ENCODE data around the gene F8.
"Not testable (repeated sequence)": the region's sequence is repeated elsewhere in the genome, so short reads cannot be mapped to it uniquely, and the experiment has no call there.

The F8 gene

DNA sequence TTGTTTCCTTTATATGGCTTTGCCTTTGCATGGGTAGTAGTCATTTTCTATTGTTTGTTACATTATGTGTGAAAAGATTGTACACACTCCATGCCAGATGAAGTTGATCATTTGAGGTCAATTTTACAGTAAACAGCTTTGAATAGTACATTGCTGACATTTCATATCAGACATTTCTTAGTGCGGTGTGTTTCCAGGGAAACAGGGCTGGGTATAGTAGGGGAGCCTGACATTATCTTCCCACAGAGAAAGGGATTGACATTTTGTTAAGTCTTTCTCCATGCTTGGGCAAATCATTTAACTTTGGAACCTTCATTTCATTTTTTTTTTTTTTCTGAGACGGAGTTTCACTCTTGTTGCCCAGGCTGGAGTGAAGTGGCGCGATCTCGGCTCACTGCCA lies 9.1 kb upstream of the F8 start:
- no peak for DNase-seq (ENCODE audit: low spot score)

DNA sequence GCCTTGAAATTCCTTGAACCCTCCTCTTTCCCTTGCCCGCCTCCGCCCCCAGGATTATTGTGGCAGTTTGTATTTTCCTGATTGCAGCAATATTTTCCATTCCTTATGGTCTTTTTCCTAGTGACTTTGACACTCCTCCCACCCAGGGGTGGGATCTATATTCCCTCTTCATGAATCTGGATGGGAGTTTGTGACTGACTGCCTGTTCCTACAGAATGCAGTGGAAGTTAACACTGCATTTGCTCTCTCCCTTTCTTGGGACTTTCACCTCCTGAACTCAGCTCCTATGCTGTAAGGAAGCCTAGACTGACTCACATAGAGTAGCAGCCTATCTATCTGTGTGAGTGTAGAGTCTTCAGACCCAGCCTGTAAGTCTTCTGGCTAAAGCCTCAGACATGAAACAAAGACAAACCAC lies 6.4 kb upstream of the F8 start:
- DNase-seq (ENCODE audit: low spot score) = no peak

DNA sequence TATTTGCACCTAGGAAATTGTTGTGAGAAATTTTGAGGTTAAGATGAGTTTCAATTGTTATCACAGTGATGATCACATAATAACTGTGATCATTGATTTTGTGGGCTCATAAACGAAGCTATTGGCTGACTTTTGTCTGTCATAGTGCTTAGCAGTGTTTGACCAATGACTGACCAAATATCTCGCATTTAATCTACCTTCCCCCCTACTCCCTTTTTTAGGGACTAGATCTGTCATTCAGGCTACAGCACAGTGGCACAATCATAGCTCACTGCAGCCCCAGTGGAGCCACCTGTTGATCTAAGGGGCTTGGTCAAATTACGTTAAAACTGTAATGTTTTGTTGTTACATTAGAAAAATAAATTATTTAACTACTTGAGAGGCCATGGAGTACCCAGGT lies 5.6 kb upstream of the F8 start:
- no peak for DNase-seq (ENCODE audit: low spot score)

DNA sequence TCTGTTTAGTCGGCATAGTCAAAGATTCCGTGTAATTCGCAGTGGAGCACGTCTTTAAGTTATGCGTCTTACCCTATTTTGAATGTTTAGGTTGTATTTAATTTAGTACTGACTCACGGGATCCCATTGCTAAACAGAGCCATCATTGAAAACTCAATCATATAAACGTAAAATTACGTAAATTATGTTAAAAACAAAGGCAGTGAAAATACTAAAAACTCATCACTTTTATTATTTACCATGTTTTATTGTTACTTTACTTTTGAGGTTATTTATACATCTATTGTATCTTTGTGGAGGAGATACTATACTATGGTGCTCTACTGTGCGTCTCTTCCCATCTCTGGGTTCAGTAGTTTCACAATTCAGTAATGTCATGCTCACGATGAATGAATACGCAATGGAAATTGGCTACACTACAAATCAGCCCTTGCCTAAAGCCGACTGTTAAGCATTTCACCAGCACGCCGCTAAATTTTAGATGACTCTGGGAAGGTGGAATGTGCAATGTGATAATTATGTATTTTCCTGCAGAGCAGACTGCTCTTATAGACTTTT lies 5.1 kb upstream of the F8 start:
- DNase-seq (ENCODE audit: low spot score) = no peak

DNA sequence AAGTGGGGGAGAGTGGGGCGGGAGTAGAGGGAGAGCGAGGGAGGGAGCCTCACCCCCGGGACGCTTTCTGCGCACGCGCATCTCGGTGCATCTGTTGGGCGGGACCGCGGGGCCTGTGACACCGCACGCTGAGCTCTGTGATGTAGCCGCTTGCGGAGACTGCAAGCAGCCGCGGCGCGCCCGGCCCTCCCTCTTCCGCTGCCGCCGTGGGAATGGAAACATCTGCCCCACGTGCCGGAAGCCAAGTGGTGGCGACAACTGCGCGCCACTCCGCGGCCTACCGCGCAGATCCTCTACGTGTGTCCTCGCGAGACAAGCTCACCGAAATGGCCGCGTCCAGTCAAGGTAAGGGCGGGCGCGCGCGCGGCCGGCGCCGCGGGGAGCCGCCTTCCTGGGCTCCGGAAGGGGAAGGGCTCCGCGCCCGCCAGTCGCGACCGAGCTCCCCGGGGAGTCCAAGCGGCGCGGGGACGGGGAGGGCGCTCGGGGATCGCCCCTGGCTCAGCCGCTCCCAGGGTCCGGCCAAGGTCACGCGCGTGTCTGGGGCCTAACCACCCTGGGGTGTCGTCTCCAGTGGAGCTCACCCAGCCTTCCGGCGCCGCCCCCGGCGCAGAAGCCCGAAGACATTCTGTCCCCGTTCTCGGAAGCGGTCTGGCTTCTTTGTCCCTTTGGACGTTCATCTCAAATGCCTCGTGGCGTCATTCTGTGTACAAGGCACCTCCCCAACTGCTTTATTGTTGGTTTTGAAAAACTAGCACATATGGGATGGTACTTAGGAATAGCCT lies 4.4 kb upstream of the F8 start, which contains the start of gene FUNDC2:
TSS of gene FUNDC2 (plus strand) at position 118 of the 782 bp plus-strand sequence. CDS start at position 213, 95 bp downstream.
- DNase-seq (ENCODE audit: low spot score) = peak; percentile 91

DNA sequence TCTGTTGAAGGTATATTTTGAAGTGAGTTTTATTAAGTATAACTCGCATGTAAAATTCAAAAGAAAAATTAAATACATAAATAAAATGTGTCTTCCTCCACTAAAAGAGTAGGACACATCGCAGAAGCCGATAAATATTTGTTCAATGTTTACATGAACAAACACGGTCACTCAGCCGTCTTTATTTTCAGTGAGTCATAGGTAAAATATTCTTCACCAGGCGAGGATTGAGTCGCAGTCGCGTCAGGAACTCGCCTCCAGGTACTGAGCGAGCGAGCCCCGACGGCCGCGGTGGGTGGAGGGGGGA lies 3.9 kb upstream of the F8 start:
- DNase-seq (ENCODE audit: low spot score) = no peak

DNA sequence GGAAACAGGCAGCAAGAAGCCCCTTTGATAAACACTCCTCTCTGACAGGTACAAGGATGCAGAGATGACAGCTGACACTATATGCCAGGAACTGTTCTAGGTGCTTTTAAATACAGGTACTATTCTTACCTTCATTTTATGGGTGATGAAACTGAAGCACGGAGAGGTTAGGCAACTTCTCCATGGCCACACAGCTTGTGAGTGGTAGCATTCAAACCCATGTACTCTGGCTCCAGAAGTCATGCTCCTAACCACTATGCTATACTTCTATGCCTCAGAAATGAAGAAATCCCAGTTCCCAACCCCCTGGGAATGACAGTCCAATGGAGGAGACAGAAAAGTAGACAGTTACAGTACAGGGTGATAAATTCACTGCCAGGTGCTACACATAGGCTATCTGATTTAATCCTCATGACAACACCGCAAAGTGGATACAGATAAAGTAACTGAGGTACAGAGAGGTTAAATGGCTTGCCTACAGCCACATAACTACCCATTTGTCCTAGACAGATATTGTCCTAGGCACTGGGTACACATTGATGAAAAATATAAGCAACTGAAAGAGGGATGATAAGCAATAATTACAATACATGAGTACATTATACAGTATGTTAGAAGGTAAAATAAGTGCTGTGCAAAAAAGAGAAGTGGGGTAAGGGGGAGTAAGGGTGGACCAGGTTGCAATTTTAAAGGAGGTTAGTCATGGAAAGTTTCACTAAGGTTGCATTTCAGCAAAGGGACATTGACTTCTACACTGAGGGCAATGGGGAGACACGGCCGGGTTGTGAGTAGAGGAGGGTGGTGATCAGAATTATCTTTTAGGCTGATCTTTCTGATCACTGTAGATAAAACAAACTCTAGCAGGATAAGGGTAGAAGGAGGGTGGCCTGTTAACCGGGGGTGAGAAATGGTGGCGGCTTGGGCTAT lies 1.6 kb upstream of the F8 start:
- DNase-seq (ENCODE audit: low spot score) = no peak

DNA sequence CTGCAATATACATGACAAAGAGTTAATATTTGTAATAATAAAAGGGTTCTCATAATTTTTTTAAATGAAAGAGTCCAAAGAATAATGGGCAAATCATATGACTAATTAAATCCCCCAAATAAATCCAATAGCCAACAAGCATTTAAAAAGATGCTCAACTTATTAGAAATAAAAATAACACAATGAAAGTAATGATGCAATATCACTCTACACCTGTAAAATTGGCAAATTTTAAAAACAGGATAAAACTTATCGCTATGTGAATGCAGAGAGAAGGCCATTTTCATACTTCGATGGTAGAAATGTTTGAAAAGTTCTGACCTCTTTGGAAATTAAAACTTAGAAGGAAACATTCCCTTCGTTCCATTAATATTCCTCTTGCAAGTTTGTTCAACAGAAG lies 1.9 kb downstream of the F8 start:
- DNase-seq (ENCODE audit: low spot score) = no peak

DNA sequence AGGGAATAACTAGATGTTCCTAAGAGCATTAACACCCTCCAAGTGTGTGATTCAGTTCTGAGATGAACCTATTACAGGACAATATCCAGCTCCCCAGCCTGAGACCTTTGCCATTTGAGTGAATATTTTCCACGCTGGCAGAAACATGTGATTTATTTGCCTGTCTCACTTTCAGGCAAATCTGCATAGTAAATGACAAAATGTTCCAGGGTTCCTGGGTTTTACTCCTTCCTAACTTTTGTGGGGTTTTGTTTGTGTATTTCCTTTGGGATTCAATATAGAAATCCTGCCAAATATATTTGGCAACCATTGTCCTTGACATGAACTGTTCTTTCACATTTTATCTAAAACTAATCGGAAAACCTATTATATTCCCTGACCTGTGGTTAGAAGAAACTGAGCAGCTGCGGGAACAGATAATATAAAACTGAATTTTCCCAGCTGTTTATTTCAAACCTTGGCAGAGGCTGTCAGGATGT lies 12.5 kb downstream of the F8 start:
- DNase-seq (ENCODE audit: low spot score) = no peak

DNA sequence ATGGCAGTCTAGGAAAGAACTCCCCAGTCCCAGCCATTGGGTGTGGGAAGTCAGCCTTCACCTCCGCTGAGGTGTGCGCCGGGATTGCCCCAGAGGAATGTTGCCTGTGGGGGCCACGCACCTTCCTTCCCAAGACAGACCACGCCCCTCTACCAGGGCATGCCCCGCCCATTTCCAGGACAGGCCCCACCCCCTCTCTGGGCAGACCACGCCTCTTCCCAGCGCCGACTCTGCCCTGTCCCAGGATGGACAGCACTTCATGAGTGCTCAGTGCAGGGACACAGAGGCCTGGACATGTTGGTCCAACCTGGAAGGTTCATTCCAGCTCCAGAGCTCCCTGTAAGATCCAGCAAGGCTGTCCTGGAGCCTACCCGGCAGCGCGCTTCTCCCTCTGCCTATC lies 13.9 kb downstream of the F8 start:
- DNase-seq (ENCODE audit: low spot score) = not testable (repeated sequence)

DNA sequence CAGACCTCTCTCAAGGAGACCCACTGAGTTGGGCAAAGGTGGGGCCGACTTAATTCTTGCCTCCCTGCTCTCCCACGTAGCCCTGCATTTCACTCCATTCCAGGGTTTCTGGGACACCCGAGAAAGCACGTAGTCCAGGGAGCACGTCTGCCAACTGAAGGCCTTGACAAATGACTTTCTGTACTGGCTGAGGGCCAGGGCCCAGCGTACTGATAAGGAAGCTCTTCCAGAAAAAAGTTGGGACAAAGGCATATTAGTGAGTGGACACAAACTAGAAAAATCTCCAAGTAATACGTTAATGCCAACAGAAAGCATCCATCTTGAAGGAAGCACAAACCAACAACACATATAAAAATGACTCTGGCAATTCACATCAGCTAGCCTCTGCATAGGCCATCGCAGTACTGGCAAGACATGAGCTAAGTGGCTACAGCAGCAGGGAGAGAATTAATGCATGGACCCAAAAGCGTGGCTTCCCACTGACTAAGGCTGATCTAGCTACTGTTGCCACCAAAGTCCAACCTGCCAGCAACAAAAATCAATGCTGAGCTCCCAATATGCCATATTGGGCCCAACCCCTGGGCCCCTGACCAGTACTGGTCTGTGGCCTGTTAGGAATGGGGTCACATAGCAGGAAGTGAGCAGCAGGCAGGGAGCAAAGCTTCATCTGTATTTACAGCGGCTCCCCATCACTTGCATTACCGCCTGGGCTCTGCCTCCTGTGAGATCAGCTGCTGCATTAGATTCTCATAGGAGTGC lies 15.4 kb downstream of the F8 start:
- DNase-seq (ENCODE audit: low spot score) = not testable (repeated sequence)

DNA sequence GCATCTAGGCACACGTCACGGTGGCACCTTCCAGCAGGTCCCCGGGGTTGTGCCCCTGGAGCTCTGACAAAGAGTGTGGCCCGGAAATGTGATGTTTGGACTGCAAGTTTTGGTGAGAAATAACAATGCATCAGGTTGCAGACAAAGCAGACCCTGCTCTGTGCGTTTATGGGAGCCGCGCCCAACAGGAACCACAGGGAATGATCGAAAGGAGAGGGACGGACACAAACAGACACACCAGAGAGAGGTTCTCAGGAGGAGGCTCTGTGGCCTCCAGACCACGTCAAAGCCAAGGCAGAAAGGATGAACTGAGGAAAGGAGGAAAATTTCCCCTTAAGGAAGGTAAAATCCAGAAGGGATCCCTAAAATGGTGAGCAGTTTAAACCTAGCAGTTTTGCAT lies 16.1 kb downstream of the F8 start:
- DNase-seq (ENCODE audit: low spot score) = not testable (repeated sequence)

DNA sequence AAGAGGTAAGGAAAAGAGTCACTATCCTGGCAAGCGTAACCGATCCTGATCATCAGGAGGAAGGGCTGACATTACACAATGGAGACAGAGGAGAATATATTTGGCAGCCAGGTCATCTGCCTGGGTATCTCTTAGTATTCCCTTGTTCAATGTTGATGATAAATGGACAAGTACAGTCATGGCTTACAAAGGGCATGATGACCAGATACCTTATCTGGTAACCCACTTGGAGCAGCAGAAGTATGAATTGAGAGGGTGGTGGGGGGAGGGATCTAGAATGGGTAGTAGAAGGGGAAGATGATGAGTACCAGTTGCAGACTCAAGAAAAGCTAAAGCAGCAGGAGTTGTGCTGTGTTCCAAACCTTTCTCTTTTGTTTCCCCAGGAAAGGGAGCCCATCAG lies 17.3 kb downstream of the F8 start:
- DNase-seq (ENCODE audit: low spot score) = no peak

DNA sequence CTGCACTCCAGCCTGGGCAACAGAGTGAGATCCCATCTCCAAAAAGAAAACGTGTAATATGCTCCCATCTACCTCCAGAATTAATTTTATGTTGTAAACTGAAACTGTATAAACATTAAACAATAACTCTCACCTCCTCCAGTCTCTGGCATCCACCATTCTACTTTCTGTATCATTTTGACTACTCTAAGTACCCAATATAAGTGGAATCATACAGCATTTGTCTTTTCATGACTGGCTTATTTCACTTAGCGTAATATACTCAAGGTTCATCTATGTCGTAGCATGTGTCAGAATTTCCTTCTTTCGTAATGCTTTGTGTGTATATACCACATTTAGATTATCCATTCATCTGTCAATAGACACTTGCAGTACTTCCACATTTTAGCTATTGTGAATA lies 20.6 kb downstream of the F8 start:
- DNase-seq (ENCODE audit: low spot score) = no peak

DNA sequence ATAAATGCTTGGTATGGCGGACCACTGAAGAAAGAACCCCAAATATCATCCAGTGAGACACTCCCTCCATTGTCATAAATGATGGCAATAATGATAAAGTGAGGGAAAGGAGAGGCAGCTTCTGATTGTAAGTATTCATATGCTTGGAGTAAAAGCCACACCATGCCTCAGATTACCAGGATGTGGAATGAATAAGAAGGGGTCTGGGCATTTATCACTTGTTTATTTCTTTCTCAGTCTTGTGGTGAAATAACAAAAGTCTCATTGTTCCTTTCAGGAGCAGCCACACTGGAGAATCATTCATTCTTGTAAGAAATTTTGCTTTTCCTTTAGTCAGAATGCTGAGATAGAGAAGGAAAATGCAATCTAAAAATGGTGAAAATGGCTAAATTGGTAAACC lies 21.7 kb downstream of the F8 start:
- DNase-seq (ENCODE audit: low spot score) = no peak

DNA sequence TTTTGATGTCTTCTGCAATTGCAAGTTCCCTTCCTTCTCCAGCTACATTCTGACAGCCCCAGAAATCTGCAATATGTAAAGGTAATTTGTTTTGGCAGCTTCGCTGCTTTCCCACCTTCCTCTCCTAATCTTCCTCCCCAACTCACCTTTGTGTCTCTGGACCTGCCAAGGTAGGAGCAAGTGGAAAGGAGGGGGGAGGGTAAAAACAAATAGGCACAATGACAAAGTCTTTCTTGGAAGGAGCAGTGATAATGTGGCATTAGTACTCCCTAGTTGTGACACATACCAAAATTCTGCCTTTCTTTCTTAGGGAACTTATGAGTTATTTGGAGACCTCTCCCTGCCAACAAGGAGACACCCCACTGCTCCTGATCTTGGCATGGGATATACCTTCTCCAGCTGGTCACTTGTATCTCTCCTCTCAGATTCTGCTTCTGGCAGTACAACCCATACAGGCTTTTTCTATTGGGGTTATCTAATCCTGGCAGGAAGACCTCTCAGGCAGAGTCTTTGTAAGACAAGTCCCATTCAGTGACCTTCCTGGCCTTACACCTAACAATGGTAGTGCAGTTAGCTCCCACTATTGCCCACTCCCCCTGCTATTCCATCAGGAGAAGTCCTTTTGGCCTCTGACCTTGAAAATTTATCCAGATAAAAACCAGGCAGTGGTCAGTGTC lies 24.2 kb downstream of the F8 start:
- no peak for DNase-seq (ENCODE audit: low spot score)

DNA sequence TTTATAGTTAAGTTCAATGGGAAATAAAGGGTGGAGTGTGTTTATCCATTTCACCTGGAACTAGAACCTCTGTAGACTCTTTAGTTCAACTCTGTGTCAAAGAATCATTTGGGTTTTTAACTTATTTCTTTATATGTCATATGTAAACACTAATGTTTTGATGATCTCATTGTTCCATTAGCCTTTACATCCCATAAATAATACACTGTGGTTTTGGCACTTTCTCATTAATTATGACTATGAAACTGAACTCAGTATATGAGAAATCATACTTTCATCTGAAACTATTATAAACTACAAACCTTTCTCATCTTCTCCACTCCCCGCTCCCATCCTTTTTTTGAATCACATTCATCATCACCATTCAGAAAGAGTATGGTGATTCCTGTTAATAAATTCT lies 31.0 kb downstream of the F8 start:
- DNase-seq (ENCODE audit: low spot score) = no peak

DNA sequence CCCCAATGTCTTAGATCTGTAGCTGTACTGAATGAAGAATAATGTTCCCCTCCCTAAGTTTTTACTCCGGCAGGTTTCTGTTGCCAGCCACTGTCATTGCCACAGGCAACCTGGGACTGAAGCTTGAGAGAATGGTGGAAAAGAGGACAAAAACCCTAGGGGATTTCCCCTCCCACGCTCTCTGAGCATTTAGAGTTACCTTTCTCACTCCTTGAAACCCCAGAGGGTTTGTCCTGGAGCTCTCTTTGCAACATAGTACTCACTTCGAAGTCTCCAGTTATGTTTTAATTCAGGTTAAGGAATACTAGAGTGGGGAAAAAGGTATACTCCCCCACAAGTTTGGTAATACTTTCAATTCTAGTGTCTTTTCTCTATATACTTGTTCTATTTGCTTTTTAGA lies 31.5 kb downstream of the F8 start:
- DNase-seq (ENCODE audit: low spot score) = no peak

DNA sequence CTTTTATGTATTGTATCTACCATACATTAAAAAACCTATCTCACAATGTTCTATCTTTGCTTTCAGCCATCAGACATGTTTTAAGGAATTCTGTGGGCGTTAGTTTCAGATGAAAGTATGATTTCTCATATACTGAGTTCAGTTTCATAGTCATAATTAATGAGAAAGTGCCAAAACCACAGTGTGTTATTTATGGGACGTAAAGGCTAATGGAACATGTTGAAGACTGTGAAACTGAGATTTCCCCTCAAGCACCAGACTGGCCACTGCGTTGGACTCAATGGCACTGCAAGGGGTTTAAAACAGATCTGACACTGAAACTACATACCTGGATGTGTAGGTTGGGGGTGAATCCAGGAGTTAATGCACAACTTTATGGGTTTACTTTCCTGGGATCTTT lies 32.0 kb downstream of the F8 start:
- DNase-seq (ENCODE audit: low spot score) = no peak

DNA sequence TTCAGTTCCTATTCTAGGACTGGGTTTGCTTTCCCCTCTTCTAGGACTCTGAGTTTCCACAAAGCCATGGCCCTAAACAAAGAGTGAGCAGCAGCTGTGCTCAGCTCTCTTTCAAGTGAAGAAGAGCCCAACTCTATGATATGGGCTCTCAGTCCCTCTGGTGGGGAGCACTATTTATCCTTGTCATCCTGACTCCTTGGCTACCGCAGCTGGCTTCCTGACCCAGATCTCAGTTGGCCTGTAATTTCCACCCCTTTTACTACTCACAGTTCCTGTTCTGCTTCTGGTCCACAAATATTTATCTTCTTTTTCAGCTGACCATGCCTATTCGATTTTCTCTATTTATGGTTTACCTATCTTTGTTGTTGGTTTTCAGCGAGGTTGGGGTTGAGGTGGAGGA lies 33.8 kb downstream of the F8 start:
- DNase-seq (ENCODE audit: low spot score) = no peak

DNA sequence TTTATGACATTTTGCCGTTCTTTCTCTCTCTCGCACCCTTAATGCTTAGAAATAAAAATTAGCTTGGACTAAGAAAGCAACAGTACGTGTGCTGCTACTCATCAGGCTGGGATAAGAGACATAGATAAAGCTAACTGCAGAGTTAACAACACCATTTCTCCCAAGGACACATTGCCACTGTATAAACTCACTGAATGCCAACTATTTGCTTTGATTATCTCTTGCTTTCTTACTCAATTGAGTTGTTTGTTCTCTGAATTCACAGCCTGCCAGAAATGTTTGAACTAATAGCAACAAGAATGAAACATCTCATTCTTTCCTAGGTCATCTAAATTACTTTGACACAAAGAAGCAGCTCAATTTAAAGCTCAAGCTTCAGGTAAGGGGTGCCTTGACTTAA lies 34.6 kb downstream of the F8 start:
- DNase-seq (ENCODE audit: low spot score) = no peak

All from left forelimb (tissue), 1 donor.